ENCODE results near the gene IQSEC3. TPM values are rescaled to one million over a fixed set of nuclear protein-coding genes. Genes with fewer than 3 reads are reported as not detected.

Gene IQSEC3
- total RNA-seq, 2 experiments from 2014 or later: not detected

DNA sequence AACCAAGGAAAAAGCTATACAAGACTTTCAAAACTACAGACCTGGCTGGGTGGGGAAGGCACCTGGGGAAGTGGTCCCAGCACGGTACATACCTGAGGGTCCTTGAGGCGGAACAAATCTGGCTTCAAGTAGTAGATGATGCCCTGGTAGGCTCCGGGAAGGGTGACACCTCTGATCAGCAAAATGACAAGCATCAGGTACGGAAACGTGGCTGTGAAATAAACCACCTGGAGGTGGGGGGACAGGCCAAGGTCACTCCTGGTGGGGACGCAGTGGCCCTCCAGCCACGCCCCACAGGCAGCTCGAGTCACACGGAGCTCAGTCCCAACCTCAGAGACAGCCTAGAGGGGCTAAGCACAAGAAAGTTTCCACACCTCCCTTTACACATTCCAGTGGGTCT is 132.1 kb downstream of the IQSEC3 start:
- no peak for DNase-seq (ENCODE audit: low spot score)
- no peak overlapping the region for H2AFZ ChIP-seq (ENCODE audit: low read length)
- intact Hi-C loops (cut with micrococcal nuclease; ENCODE audit: unreplicated experiment): no loop called here
- ChIA-PET POLR2A (interaction anchor here (0.6 to 1.1 kb wide), 2 partner anchors 14 to 189 kb away, joined by 3 read pairs; no protein-coding TSS in a partner anchor), CTCF (ENCODE audit: unreplicated experiment) (no interaction called here)
- no peaks in the 10 kb centered on the region for H3K36me3 ChIP-seq (ENCODE audit: insufficient read depth, low read length)
- BruUV-seq (replicated peaks): no TSS peak
- H3K9me3 ChIP-seq (ENCODE audit: low read length): no peaks in the 10 kb centered on the region
- no peaks in the 10 kb centered on the region for H3K4me1 ChIP-seq (ENCODE audit: insufficient read depth, low read length, poor library complexity, severe bottlenecking)
- no peaks in the 10 kb centered on the region for H4K20me1 ChIP-seq (ENCODE audit: insufficient read depth, low read length)
- no peaks in the 10 kb centered on the region for H3K9me2 ChIP-seq (ENCODE audit: insufficient read depth, low read length)
- H3K27ac ChIP-seq (ENCODE audit: low read depth, low read length, poor library complexity, severe bottlenecking): no peak overlapping the region
- no peaks in the 10 kb centered on the region for H3K79me2 ChIP-seq (ENCODE audit: insufficient read depth, low read depth, low read length)
- no peak for TF ChIP-seq EZH2phosphoT487 (IDR thresholded peaks at IDR 0.05; ENCODE audit: borderline replicate concordance, low read depth, low read length)
- no peak for TF ChIP-seq CTCF (conservative IDR thresholded peaks at IDR 0.05; ENCODE audit: low read length)
- H3K4me3 ChIP-seq (ENCODE audit: low read depth, low read length, poor library complexity, severe bottlenecking): no peak overlapping the region
- H3K4me2 ChIP-seq (ENCODE audit: low read length): no peak overlapping the region

GRCh38 chr12:201361-201760 is 134.8 kb downstream of the IQSEC3 start:
- Histone ChIP-seq H3K9me3 (ENCODE audit: low read length) (no peaks in the 10 kb centered on the region), H3K9me2 (ENCODE audit: insufficient read depth, low read length) (no peaks in the 10 kb centered on the region), H2AFZ (ENCODE audit: low read length) (no peak overlapping the region), H3K4me3 (ENCODE audit: low read depth, low read length, poor library complexity, severe bottlenecking) (no peak overlapping the region), H3K4me1 (ENCODE audit: insufficient read depth, low read length, poor library complexity, severe bottlenecking) (no peaks in the 10 kb centered on the region), H3K4me2 (ENCODE audit: low read length) (no peak overlapping the region), H3K27ac (ENCODE audit: low read depth, low read length, poor library complexity, severe bottlenecking) (no peak overlapping the region), H4K20me1 (ENCODE audit: insufficient read depth, low read length) (no peaks in the 10 kb centered on the region), H3K79me2 (ENCODE audit: insufficient read depth, low read depth, low read length) (no peaks in the 10 kb centered on the region), H3K36me3 (ENCODE audit: insufficient read depth, low read length) (no peaks in the 10 kb centered on the region)
- no TSS peak for BruUV-seq (replicated peaks)
- ChIA-PET POLR2A (interaction anchor here (1.2 kb wide), 1 partner anchor 22 kb away, joined by 3 read pairs; no protein-coding TSS in a partner anchor), CTCF (ENCODE audit: unreplicated experiment) (no interaction called here)
- intact Hi-C loops (cut with micrococcal nuclease; ENCODE audit: unreplicated experiment): no loop called here
- no peak for DNase-seq (ENCODE audit: low spot score)
- TF ChIP-seq CTCF (conservative IDR thresholded peaks at IDR 0.05; ENCODE audit: low read length): no peak
- TF ChIP-seq EZH2phosphoT487 (IDR thresholded peaks at IDR 0.05; ENCODE audit: borderline replicate concordance, low read depth, low read length): no peak

DNA sequence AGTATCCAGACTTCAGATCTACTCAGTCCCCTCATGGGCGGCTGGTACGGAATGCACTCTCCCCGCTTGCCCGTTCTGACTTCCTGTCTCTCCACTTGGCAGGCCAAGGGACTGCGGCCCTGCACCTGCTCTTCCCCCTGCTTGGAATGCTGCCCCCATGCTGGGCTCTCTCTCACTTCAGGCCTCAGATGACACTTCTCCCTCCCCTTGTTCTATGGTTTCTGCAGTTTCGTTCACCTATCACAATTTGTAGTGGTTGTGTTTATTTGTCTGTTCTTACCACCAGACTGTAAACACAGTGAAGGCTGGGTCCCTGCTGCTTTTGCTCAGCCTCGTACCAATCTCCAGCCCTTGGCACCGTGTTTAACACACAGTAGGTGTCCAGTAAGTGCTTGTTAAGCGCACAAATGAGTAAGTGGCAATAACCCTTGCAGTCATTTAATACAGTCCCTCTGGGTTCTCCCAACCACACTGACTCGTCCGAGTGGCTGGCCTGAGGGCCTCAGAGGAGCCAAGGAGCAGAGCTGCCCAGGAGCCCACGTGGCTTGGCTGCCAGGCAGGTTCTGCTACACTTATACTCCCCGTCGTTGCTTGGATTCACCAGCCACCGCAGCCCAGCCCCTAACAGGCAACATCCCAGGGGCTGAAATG is 135.6 kb downstream of the IQSEC3 start:
- no peaks in the 10 kb centered on the region for H4K20me1 ChIP-seq (ENCODE audit: insufficient read depth, low read length)
- BruUV-seq (replicated peaks): no TSS peak
- intact Hi-C loops (cut with micrococcal nuclease; ENCODE audit: unreplicated experiment): no loop called here
- no peaks in the 10 kb centered on the region for H3K9me3 ChIP-seq (ENCODE audit: low read length)
- H3K36me3 ChIP-seq (ENCODE audit: insufficient read depth, low read length): no peaks in the 10 kb centered on the region
- no peak overlapping the region for H3K4me2 ChIP-seq (ENCODE audit: low read length)
- no peaks in the 10 kb centered on the region for H3K4me1 ChIP-seq (ENCODE audit: insufficient read depth, low read length, poor library complexity, severe bottlenecking)
- no peak overlapping the region for H2AFZ ChIP-seq (ENCODE audit: low read length)
- CTCF ChIA-PET (ENCODE audit: unreplicated experiment): no interaction called here
- H3K79me2 ChIP-seq (ENCODE audit: insufficient read depth, low read depth, low read length): no peaks in the 10 kb centered on the region
- no peak for DNase-seq (ENCODE audit: low spot score)
- H3K9me2 ChIP-seq (ENCODE audit: insufficient read depth, low read length): no peaks in the 10 kb centered on the region
- POLR2A ChIA-PET: no interaction called here
- TF ChIP-seq EZH2phosphoT487 (IDR thresholded peaks at IDR 0.05; ENCODE audit: borderline replicate concordance, low read depth, low read length) (no peak), CTCF (conservative IDR thresholded peaks at IDR 0.05; ENCODE audit: low read length) (no peak)
- no peak overlapping the region for H3K4me3 ChIP-seq (ENCODE audit: low read depth, low read length, poor library complexity, severe bottlenecking)
- no peak overlapping the region for H3K27ac ChIP-seq (ENCODE audit: low read depth, low read length, poor library complexity, severe bottlenecking)

Data from OCI-LY7 (cell line).